OCI-LY7 (cell line): ENCODE measurements around the gene PMM2.

ENCODE experiments used
- EZH2phosphoT487 ChIP-seq: fragments of 200-600 bp; sonication (generic); IDR thresholded peaks from 2 replicates; pipeline ENCODE4 v1.6.1; 2018; ENCODE audit warnings: low read depth, borderline replicate concordance, mild to moderate bottlenecking, mixed run types, antibody characterized with exemption, low read length, moderate library complexity, mixed read lengths
- TF ChIP-seq, protein P1 (sequence below): fragments of 200-600 bp; sonication (generic); conservative IDR thresholded peaks from 2 replicates; pipeline ENCODE4 v1.5.1; 2014; ENCODE audit warnings: mild to moderate bottlenecking, antibody characterized with exemption, low read length, moderate library complexity, mixed read lengths

DNA sequence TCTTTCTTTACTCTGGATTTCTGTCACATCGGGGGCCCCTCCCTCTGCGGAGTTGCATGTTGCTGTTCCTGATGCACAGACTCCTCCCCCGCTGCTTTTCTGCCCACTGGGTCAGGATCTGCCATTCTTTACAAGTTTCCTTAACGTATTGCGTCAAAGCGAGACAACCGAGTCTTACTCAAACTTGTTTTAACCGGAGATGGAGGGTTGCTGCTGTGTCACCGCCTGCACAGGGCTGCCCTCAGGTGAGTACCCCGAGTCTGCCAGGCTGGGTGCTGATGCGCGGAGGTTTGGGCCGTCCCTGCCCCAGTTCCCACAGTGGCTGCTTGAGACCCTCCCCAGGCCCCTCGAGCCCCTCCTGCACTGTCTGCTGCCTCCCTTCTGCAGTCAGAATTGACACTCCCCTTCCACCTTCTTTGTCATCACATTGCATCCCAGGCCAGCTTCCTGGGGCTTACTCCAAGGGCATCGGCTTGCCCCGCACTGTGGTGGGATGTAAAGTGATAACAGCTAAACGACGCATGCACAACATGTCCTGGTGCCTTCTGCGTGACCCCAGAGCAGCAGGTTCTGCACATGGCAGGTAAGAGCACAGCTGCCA, 51.9 kb downstream of the PMM2 start:
- TF ChIP-seq, protein P1, sequence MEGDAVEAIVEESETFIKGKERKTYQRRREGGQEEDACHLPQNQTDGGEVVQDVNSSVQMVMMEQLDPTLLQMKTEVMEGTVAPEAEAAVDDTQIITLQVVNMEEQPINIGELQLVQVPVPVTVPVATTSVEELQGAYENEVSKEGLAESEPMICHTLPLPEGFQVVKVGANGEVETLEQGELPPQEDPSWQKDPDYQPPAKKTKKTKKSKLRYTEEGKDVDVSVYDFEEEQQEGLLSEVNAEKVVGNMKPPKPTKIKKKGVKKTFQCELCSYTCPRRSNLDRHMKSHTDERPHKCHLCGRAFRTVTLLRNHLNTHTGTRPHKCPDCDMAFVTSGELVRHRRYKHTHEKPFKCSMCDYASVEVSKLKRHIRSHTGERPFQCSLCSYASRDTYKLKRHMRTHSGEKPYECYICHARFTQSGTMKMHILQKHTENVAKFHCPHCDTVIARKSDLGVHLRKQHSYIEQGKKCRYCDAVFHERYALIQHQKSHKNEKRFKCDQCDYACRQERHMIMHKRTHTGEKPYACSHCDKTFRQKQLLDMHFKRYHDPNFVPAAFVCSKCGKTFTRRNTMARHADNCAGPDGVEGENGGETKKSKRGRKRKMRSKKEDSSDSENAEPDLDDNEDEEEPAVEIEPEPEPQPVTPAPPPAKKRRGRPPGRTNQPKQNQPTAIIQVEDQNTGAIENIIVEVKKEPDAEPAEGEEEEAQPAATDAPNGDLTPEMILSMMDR, result no peak
- TF ChIP-seq EZH2phosphoT487, result no peak
